ENCODE results near the gene MAST2. TPM values are rescaled to one million over a fixed set of nuclear protein-coding genes. Genes with fewer than 3 reads are reported as not detected.

The MAST2 gene
- total RNA-seq, 1 donor from 2014 or later, result 63.9 TPM

- TF ChIP-seq CTCF (IDR thresholded peaks at IDR 0.05), result no peak
- Mint-ChIP-seq H3K4me1 (ENCODE audit: unreplicated experiment) (peaks cover 18% of the 10 kb centered on the region), H3K36me3 (ENCODE audit: unreplicated experiment) (peaks cover 20% of the 10 kb centered on the region), H3K27me3 (ENCODE audit: unreplicated experiment) (no peaks in the 10 kb centered on the region), H3K9me3 (ENCODE audit: unreplicated experiment) (no peaks in the 10 kb centered on the region), H3K27ac (ENCODE audit: unreplicated experiment) (no peak overlapping the region), H3K4me3 (ENCODE audit: unreplicated experiment) (no peak overlapping the region)
- no peak for DNase-seq (ENCODE audit: extremely low spot score, unreplicated experiment)
Measured at GRCh38 chr1:45809761-45810160, 6.3 kb downstream of the MAST2 start.

GRCh38 chr1:45814776-45815175 lies 11.4 kb downstream of the MAST2 start:
- H3K27me3 Mint-ChIP-seq (ENCODE audit: unreplicated experiment), result no peaks in the 10 kb centered on the region
- peaks cover 6% of the 10 kb centered on the region for H3K9me3 Mint-ChIP-seq (ENCODE audit: unreplicated experiment)
- DNase-seq (ENCODE audit: extremely low spot score, unreplicated experiment), result no peak
- H3K36me3 Mint-ChIP-seq (ENCODE audit: unreplicated experiment), result peaks cover 18% of the 10 kb centered on the region
- no peak overlapping the region for H3K27ac Mint-ChIP-seq (ENCODE audit: unreplicated experiment)
- TF ChIP-seq CTCF (IDR thresholded peaks at IDR 0.05), result no peak
- H3K4me3 Mint-ChIP-seq (ENCODE audit: unreplicated experiment), result no peak overlapping the region
- peaks cover 4% of the 10 kb centered on the region for H3K4me1 Mint-ChIP-seq (ENCODE audit: unreplicated experiment)

- no peak overlapping the region for H3K27ac Mint-ChIP-seq (ENCODE audit: unreplicated experiment)
- no peak overlapping the region for H3K4me3 Mint-ChIP-seq (ENCODE audit: unreplicated experiment)
- H3K27me3 Mint-ChIP-seq (ENCODE audit: unreplicated experiment), result no peaks in the 10 kb centered on the region
- no peak for DNase-seq (ENCODE audit: extremely low spot score, unreplicated experiment)
- no peak for TF ChIP-seq CTCF (IDR thresholded peaks at IDR 0.05)
- H3K4me1 Mint-ChIP-seq (ENCODE audit: unreplicated experiment), result no peaks in the 10 kb centered on the region
- H3K9me3 Mint-ChIP-seq (ENCODE audit: unreplicated experiment), result peaks cover 6% of the 10 kb centered on the region
- H3K36me3 Mint-ChIP-seq (ENCODE audit: unreplicated experiment), result peaks cover 18% of the 10 kb centered on the region
Measured at GRCh38 chr1:45815667-45816458, 12.5 kb downstream of the MAST2 start.

GRCh38 chr1:45820173-45820572 lies 16.8 kb downstream of the MAST2 start:
- H3K4me3 Mint-ChIP-seq (ENCODE audit: unreplicated experiment), result no peak overlapping the region
- H3K27ac Mint-ChIP-seq (ENCODE audit: unreplicated experiment), result no peak overlapping the region
- no peak for DNase-seq (ENCODE audit: extremely low spot score, unreplicated experiment)
- H3K9me3 Mint-ChIP-seq (ENCODE audit: unreplicated experiment), result peaks cover 9% of the 10 kb centered on the region
- no peak for TF ChIP-seq CTCF (IDR thresholded peaks at IDR 0.05)
- no peaks in the 10 kb centered on the region for H3K4me1 Mint-ChIP-seq (ENCODE audit: unreplicated experiment)
- no peaks in the 10 kb centered on the region for H3K27me3 Mint-ChIP-seq (ENCODE audit: unreplicated experiment)
- peaks cover 24% of the 10 kb centered on the region for H3K36me3 Mint-ChIP-seq (ENCODE audit: unreplicated experiment)

- Mint-ChIP-seq H3K27ac (ENCODE audit: unreplicated experiment) (no peak overlapping the region), H3K27me3 (ENCODE audit: unreplicated experiment) (no peaks in the 10 kb centered on the region), H3K4me1 (ENCODE audit: unreplicated experiment) (no peaks in the 10 kb centered on the region), H3K4me3 (ENCODE audit: unreplicated experiment) (no peak overlapping the region), H3K9me3 (ENCODE audit: unreplicated experiment) (peaks cover 9% of the 10 kb centered on the region), H3K36me3 (ENCODE audit: unreplicated experiment) (peaks cover 23% of the 10 kb centered on the region)
- TF ChIP-seq CTCF (IDR thresholded peaks at IDR 0.05), result no peak
- DNase-seq (ENCODE audit: extremely low spot score, unreplicated experiment), result no peak
Measured at GRCh38 chr1:45820788-45821187, 17.4 kb downstream of the MAST2 start.

Data from osteocyte (in vitro differentiated cells).